HG03045 (cell line): ENCODE data around the gene TOMM7.
"Not testable (repeated sequence)": the region's sequence is repeated elsewhere in the genome, so short reads cannot be mapped to it uniquely, and the experiment has no call there.

Source experiments
- ATAC-seq: cut with Tn5 transposase; IDR thresholded peaks from one replicate; pipeline ENCODE4 v1.9.1; 2021; ENCODE audit warnings: mild to moderate bottlenecking, moderate library complexity; ENCODE audit not compliant: unreplicated experiment

Gene TOMM7

DNA sequence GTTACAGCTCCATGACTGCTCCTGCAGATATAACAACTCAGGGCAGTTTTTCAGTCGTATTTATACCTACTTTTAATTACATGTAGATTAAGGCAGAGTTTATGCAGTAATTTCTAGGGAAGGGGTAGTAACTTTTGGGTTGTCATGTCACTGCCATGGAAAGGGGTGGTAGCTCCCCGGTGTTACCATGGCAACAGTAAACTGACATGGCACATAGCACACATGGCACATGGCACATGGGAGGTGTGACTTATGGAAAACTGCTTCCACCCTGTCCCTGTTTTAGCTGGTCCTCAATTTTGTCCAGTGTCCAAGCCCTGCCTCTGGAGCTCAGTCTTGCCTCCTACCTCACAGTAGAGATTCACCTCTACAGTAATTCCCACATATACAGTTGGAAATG lies 3.9 kb upstream of the TOMM7 start:
- no peak for ATAC-seq

DNA sequence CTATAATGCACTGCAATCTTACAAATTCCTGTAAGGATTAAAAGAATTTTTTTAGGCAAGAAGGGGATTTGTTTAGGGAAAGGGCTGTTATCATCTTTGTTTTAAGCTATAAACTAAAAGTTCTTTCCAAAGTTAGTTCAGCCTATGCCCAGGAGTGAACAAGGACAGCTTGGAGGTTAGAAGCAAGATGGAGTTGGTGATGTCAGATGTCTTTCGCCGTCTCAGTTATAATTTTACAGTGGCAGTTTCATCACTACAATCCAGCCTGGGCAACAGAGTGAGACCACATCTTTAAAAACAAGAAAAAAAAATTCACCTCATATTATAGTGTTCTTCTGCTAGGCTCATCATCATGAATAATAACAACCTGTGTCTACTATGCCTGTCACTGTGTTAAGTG lies 2.1 kb upstream of the TOMM7 start:
- ATAC-seq: no peak

DNA sequence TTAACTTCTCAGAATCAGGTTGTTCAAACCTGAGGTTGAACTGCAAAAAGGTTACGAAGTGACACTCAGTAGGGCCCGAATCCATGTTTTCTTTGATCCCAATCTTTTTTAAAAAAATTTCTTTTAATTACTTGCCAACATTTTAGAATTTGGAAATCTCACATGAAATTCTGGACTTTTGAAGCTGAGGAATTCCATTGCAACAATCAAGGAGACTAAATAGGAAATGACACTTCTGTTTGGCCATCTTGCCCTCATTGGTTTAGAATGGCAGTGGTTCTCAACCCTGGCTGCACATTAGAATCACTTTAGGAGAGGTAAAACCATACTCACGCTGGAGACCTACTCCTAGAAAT lies 471 bp upstream of the TOMM7 start:
- no peak for ATAC-seq

DNA sequence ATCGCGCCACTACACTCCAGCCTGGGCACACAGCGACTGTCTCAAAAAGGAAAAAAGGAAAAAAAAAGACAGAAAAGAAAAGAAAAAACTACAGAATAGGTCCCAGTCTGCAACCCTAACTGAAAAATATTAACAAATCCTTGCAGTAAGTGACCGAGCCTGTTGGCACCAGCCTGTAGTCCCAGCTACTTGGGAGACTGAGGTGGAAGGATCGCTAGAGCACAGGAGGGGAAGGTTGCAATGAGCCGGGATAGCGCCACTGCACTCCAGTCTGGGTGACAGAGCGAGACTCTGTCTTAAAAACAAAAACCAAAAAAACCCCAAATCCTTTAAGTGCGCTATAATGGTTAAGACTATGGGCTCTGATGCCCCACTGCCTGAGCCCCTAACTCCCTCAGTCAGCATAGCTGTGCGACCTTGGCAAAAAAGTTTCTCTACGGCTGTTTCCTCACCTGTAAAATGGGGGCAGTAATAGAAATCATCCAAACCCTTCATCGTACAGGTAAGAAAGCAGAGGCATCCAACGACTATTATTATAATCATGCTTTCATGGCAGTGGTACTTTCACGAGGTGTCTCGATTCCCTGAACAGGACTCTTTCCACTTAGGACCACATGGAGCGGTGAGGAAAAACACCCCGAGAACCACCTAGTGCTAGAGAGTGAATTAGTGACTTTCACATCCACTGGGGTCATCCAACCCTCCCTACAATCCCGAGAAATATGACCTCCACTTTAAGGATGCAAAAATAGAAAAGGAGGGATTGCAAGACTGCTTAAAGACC lies 755 bp downstream of the TOMM7 start:
- ATAC-seq: no peak

- ATAC-seq: no peak
These were observed 3.2 kb downstream of the TOMM7 start for GRCh38 chr7:22819476-22819875.

GRCh38 chr7:22814261-22815208 lies 8.1 kb downstream of the TOMM7 start:
- ATAC-seq: no peak

DNA sequence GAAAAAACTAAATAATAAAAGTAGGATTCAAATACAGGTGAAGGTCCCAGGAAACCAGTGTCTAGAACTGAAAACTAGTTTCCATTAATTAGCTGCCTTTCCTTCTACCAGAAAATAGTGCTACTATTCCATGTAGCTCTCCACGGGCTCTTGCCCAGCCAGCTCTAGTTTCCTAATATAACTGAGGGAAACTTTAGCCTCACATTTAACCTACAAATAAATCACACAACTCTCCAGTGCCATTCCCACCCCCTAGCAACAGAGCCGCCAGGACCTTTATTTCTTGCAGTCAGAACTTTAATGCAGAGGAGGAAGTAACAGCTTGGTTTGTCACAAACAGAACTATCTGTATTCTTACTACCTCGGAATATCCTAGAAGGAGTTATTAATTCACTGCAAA lies 10.3 kb downstream of the TOMM7 start:
- no peak for ATAC-seq

GRCh38 chr7:22811746-22812280 lies 10.8 kb downstream of the TOMM7 start:
- ATAC-seq: no peak

- no peak for ATAC-seq
These were observed 11.8 kb downstream of the TOMM7 start for GRCh38 chr7:22810843-22811242.

DNA sequence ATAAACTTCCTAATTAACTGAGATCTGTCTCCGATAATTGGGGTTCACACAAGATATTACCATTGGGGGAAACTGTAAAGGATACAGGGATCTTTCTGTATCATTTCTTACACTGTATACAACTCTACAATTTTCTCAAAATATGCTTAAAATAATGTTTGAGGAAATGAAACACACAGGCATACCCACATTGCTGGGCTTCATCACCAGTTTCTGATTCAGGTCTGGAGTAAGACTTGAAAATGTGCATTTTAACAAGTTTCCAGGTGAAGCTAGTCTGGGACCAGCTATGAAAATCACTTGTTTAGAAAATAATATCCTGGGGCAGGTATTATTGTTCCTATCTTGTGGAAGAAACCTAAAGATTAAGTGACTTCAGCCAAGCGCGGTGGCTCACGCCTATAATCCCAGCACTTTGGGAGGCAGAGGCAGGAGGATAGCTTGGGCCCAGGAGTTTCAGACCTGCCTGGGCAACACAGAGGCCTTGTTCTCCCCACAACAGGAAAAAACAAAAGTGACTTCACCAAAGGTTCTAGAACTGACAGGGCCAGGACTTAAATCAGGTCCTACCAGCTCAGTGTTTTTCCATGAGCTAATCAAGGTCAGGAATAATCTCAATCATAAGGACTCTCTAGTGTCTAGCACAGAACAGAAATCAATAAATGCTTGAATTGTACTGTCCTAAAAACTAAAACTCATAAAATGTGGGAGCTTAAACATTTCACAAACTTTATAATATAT lies 12.6 kb downstream of the TOMM7 start:
- ATAC-seq: no peak

- ATAC-seq: no peak
These were observed 14.5 kb downstream of the TOMM7 start for GRCh38 chr7:22808140-22808539.

DNA sequence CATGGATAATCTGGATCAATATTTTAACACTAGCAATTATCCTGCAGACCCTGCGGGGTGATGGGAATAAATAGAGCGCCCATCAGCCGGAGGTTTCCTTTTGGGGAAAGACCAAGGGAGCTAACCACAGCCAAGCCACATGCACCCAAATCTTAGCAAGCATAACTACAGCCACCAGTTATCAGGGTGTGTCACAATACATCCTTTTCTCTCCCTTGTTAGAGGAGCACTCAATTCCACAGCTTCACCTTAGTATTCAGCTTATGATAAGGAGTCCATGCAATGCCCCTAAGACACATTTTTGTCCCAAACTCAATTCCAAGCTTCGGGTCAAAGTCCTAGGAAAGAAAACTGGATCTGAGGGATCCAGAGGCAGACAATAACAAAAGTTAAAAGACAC lies 15.9 kb downstream of the TOMM7 start:
- ATAC-seq: no peak

DNA sequence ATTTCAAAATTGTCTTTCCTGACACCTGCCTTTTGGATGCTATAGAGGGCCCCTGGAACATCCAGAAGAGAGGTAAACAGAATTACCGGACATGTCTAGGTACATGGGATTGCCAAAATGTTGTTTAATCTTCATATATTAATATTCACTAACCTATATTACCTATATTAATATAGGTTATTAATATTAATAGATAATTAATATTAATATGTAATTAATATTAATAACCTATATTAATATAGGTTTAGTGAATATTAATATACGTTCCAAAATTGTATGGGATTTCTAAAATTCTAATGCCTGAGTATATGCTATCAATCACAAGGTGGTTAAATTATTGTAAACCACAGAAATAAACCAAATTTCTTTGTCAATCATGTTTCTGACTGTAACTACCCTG lies 17.4 kb downstream of the TOMM7 start:
- ATAC-seq: no peak

DNA sequence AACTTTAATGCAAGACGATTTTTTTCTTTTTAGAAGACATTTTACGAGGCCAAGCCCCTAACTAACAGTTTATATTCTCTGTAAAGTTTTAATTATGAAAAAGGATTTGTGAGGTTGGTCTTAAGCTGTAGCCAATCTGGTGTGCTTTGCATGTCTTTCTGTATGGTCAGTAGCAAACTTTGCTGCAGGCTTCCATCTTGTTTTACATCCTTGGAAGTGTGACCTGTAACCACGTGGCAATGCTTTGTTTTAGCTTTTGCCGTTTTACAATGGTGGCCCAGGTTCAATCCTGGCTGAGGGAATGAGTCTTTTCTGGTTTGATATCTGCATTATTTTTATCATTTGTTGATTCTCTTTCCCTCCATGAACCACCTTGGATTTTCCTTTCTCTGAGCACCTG lies 19.8 kb downstream of the TOMM7 start:
- ATAC-seq: not testable (repeated sequence)

- ATAC-seq: no peak
These were observed 20.2 kb downstream of the TOMM7 start for GRCh38 chr7:22802426-22802825.

- no peak for ATAC-seq
These were observed 20.7 kb downstream of the TOMM7 start for GRCh38 chr7:22801912-22802311.

DNA sequence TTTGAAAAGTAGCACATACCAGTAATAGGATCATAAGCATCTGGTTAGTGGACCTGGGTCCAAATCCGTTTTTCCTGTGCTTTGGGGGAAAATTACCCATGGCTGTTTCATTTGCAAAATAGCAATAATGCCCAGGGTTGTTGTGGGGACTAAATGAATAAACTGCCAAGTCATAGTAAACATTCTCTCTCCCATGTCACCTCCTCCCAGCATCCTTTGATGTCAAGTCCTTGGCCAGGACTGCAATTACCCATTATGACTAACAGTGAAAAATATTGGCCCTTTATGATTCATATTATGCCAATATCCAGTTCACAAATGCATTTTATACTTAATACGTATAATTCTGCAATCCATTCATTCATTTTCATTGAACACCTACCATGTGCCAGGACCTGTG lies 23.0 kb downstream of the TOMM7 start:
- no peak for ATAC-seq

DNA sequence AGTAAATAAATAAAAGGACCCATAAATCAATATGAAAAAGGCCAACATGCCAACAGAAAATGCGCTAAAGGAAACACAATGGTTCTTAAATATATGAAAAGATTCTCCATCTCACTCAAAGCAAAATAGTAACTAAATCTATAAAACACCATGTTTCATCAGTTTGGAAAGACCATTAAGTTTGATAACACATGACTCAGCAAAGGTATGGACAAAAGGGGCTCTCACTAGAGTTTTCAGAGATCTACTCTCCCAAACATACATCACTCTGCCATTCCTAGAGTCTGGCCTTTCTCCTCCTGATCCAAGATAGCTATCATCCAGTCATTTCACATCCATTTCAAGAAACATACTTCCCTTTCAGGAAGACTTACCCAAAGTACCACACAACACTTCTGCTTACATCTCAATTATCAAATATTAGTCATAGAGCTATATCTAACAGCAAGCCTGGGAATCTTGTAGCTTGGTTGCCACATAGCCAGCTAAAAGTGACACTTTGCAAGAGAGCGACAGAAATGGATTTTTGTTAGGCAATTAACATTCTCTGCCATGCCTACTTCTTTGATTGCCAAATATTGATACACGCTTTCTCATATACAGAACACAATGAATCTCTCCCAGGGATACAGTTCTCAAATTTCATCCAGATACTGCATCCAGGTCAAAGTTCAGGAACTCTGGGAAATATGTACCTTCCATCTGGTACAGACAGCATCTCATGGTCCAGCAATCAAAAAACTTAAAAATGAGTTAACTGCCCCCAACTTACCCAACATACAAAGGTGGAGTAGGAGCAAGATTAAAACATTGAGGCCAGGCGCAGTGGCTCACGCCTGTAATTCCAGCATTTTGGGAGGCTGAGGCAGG lies 28.8 kb downstream of the TOMM7 start:
- no peak for ATAC-seq

DNA sequence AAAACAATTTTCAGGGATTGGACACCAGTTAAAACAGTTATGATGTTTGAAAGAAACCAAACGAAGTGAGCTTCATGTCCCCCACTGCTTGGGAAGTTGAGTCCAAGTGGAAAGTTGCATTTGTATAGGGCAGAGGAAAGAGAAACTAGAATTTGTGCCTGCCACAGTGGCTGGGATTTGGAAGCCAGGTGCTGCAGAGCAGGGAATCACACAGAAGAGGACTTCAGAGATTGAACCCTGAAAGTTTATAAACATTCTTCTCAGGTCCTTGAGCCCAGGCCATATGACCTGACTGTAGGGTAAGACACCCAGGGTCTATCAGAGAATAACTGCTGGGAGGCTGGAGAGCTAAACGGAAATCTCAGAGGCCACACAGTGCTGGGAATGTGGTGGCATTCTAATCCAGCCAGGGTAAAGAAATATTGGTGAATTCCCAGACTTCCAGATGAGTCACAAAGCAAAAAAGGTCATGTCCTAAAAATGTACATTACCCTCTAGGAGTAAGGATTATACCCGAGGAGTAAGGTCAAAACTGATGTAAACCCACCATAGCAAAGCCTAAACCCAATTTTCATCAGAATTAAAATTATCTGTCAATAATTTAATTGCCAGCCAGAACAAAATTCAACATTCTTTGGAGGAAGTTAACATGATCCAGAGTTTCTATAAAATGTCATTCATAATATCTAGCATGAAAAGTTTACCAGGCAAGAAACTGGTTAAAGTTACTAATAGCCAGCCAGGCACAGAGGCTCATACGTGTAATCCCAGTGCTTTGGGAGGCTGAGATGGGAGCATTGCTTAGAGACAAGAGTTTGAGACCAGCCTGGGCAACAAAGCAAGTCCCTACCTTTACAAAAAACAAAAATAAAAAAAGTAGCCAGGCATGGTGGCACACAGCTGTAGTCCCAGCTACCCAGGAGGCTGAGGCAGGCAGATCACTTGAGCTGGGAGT lies 31.2 kb downstream of the TOMM7 start:
- no peak for ATAC-seq
